H9 (cell line): Measurements from ENCODE around the gene KIF26B. TPM values are rescaled to one million over a fixed set of nuclear protein-coding genes. Genes with fewer than 3 reads are reported as not detected.
A peak's percentile ranks its signal among the peaks of the same experiment; 100 is the strongest.

Source experiments
- DNase-seq: peaks from one replicate; pipeline ENCODE4 v3.0.0-alpha.2; 2017
- H2AFZ ChIP-seq: one replicate; pipeline ENCODE4 v1.6.1; 2013; ENCODE audit warnings: mild to moderate bottlenecking, low read length, control low read depth, moderate library complexity
- H2AK5ac ChIP-seq: 2 replicates; pipeline ENCODE4 v1.6.1; 2013; ENCODE audit warnings: low read length, control low read depth, mixed read lengths; ENCODE audit not compliant: insufficient read length
- H2BK120ac ChIP-seq: one replicate; pipeline ENCODE4 v1.6.1; 2013; ENCODE audit warnings: low read depth, mild to moderate bottlenecking, low read length, control low read depth, inconsistent platforms; ENCODE audit not compliant: poor library complexity, severe bottlenecking
- H2BK12ac ChIP-seq: 2 replicates; pipeline ENCODE4 v1.6.1; 2013; ENCODE audit warnings: low read length, control low read depth, mixed read lengths, low read depth; ENCODE audit not compliant: insufficient read length
- H2BK15ac ChIP-seq: 2 replicates; pipeline ENCODE4 v1.6.1; 2013; ENCODE audit warnings: low read depth, low read length, control low read depth
- H2BK20ac ChIP-seq: one replicate; pipeline ENCODE4 v1.6.1; 2013; ENCODE audit warnings: low read depth, mild to moderate bottlenecking, low read length, control low read depth, inconsistent platforms; ENCODE audit not compliant: poor library complexity, severe bottlenecking
- H2BK5ac ChIP-seq: 2 replicates; pipeline ENCODE4 v1.6.1; 2013; ENCODE audit warnings: low read length, control low read depth, mixed read lengths; ENCODE audit not compliant: insufficient read length
- H3K14ac ChIP-seq: 2 replicates; pipeline ENCODE4 v1.6.1; 2013; ENCODE audit warnings: low read length, control low read depth; ENCODE audit not compliant: insufficient read depth
- H3K18ac ChIP-seq: 2 replicates; pipeline ENCODE4 v1.6.1; 2013; ENCODE audit warnings: low read depth, mild to moderate bottlenecking, mixed read lengths, low read length, control low read depth; ENCODE audit not compliant: insufficient read length
- H3K23ac ChIP-seq: 2 replicates; pipeline ENCODE4 v1.6.1; 2013; ENCODE audit warnings: low read length, control low read depth, mixed read lengths, low read depth; ENCODE audit not compliant: insufficient read length
- H3K23me2 ChIP-seq: 2 replicates; pipeline ENCODE4 v1.6.1; 2013; ENCODE audit warnings: low read depth, mild to moderate bottlenecking, mixed read lengths, low read length, control low read depth; ENCODE audit not compliant: insufficient read length, poor library complexity, severe bottlenecking
- H3K27ac ChIP-seq: 2 replicates; pipeline ENCODE4 v1.5.1; 2013; ENCODE audit warnings: low read length, control low read depth, mixed read lengths, low read depth; ENCODE audit not compliant: insufficient read length
- H3K27me3 ChIP-seq: 2 replicates; pipeline ENCODE4 v1.6.1; 2013; ENCODE audit warnings: low read length, control low read depth, inconsistent platforms; ENCODE audit not compliant: insufficient read depth
- H3K4ac ChIP-seq: 2 replicates; pipeline ENCODE4 v1.6.1; 2013; ENCODE audit warnings: low read depth, mild to moderate bottlenecking, control low read depth, inconsistent platforms, low read length, moderate library complexity
- H3K4me1 ChIP-seq: 2 replicates; pipeline ENCODE4 v1.6.1; 2013; ENCODE audit warnings: low read length, control low read depth, inconsistent platforms; ENCODE audit not compliant: insufficient read depth
- H3K4me2 ChIP-seq: 2 replicates; pipeline ENCODE4 v1.6.1; 2013; ENCODE audit warnings: low read length, control low read depth, mixed read lengths; ENCODE audit not compliant: insufficient read length, insufficient read depth
- H3K56ac ChIP-seq: 2 replicates; pipeline ENCODE4 v1.6.1; 2013; ENCODE audit warnings: low read depth, mild to moderate bottlenecking, mixed read lengths, low read length, control low read depth; ENCODE audit not compliant: insufficient read length
- H3K79me1 ChIP-seq: 2 replicates; pipeline ENCODE4 v1.6.1; 2013; ENCODE audit warnings: low read depth, mild to moderate bottlenecking, moderate library complexity, low read length, control low read depth, inconsistent platforms; ENCODE audit not compliant: insufficient read depth, poor library complexity, severe bottlenecking
- H3K79me2 ChIP-seq: 2 replicates; pipeline ENCODE4 v1.6.1; 2013; ENCODE audit warnings: low read length, control low read depth, inconsistent platforms; ENCODE audit not compliant: insufficient read depth
- H3K9ac ChIP-seq: 2 replicates; pipeline ENCODE4 v1.6.1; 2013; ENCODE audit warnings: low read length, control low read depth, mixed read lengths; ENCODE audit not compliant: insufficient read length; ENCODE audit errors: extremely low read depth
- H3K9me3 ChIP-seq: one replicate; pipeline ENCODE4 v1.6.1; 2013; ENCODE audit warnings: low read depth, low read length, inconsistent platforms; ENCODE audit not compliant: control insufficient read depth
- H3T11ph ChIP-seq: one replicate; pipeline ENCODE4 v1.6.1; 2013; ENCODE audit warnings: mild to moderate bottlenecking, low read length, control low read depth, inconsistent platforms
- H4K20me1 ChIP-seq: one replicate; pipeline ENCODE4 v1.6.1; 2013; ENCODE audit not compliant: control insufficient read depth, insufficient read length, insufficient read depth
- H4K5ac ChIP-seq: 2 replicates; pipeline ENCODE4 v1.6.1; 2013; ENCODE audit warnings: low read depth, mild to moderate bottlenecking, mixed read lengths, low read length, control low read depth; ENCODE audit not compliant: insufficient read length
- H4K8ac ChIP-seq: replicated peaks from 2 replicates; pipeline ENCODE4 v1.6.1; 2013; ENCODE audit warnings: low read length, control low read depth, mixed read lengths, low read depth; ENCODE audit not compliant: insufficient read length
- H4K91ac ChIP-seq: 2 replicates; pipeline ENCODE4 v1.6.1; 2013; ENCODE audit warnings: low read depth, mild to moderate bottlenecking, moderate library complexity, mixed read lengths, low read length, control low read depth; ENCODE audit not compliant: insufficient read length
- H3K27ac Mint-ChIP-seq, 3 experiments: 2 replicates in 2 of 3; 3 replicates in 1 of 3; pipeline ENCODE4 v1.8.0; 2020 to 2021; ENCODE audit warnings: mixed read lengths in 3 of 3, mild to moderate bottlenecking in 1 of 3, moderate library complexity in 1 of 3
- H3K27me3 Mint-ChIP-seq: 2 replicates; pipeline ENCODE4 v1.8.0; 2021; ENCODE audit warnings: low read depth, mild to moderate bottlenecking, moderate library complexity, mixed read lengths
- H3K36me3 Mint-ChIP-seq, 3 experiments: 2 replicates in 2 of 3; 3 replicates in 1 of 3; pipeline ENCODE4 v1.8.0; 2020 to 2021; ENCODE audit warnings: low read depth in 3 of 3, mixed read lengths in 3 of 3; ENCODE audit not compliant: insufficient read depth in 1 of 3
- H3K4me1 Mint-ChIP-seq, 2 experiments: 2 replicates each; pipeline ENCODE4 v1.8.0; 2020; ENCODE audit warnings: mixed read lengths in 2 of 2
- H3K4me3 Mint-ChIP-seq, 2 experiments: 2 replicates in 1 of 2; 3 replicates in 1 of 2; pipeline ENCODE4 v1.8.0; 2020 to 2021; ENCODE audit warnings: mild to moderate bottlenecking in 2 of 2, mixed read lengths in 2 of 2, moderate library complexity in 1 of 2
- H3K9me3 Mint-ChIP-seq, 2 experiments: 2 replicates in 1 of 2; 3 replicates in 1 of 2; pipeline ENCODE4 v1.8.0; 2020; ENCODE audit warnings: mild to moderate bottlenecking in 2 of 2, mixed read lengths in 2 of 2, moderate library complexity in 1 of 2
- CTCF ChIP-seq: fragments of 200-600 bp; sonication (generic); conservative IDR thresholded peaks from 3 replicates; pipeline ENCODE4 v1.8.0; 2021; ENCODE audit warnings: antibody characterized with exemption, mild to moderate bottlenecking
- WGBS: extraction: QIAGEN DNeasy Blood & Tissue Kit; methylation state at CpG from one replicate; pipeline ENCODE4 v1.1.7; 2013; ENCODE audit warnings: missing lambda C conversion rate, low lambda C conversion rate, mixed read lengths; ENCODE audit not compliant: insufficient read length; ENCODE audit errors: extremely low coverage; 5-methylcytosine and 5-hydroxymethylcytosine counted together
- total RNA-seq: library from RNA; stranded (reverse); gene quantifications from 2 replicates; pipeline ENCODE4 v1.2.1, GENCODE V29; 2021

KIF26B gene
- total RNA-seq, 1 experiment from 2014 or later, result 0.13 TPM

- H2BK5ac ChIP-seq, result no peak overlapping the region
- H3K27ac ChIP-seq, result no peak overlapping the region
- no peak overlapping the region for H2AFZ ChIP-seq
- H3K23me2 ChIP-seq, result no peaks in the 10 kb centered on the region
- no peaks in the 10 kb centered on the region for H3K27me3 ChIP-seq
- peaks cover 5% of the 10 kb centered on the region for H3K27me3 Mint-ChIP-seq
- no peak overlapping the region for H2BK12ac ChIP-seq
- no peak overlapping the region for H3K4ac ChIP-seq
- no peak overlapping the region for H2AK5ac ChIP-seq
- DNase-seq, result no peak
- H2BK20ac ChIP-seq, result no peak overlapping the region
- no peak overlapping the region; the same call in 1 of the 2 replicates for H3K14ac ChIP-seq
- no peak overlapping the region for H3K4me2 ChIP-seq
- no peak overlapping the region for H3K56ac ChIP-seq
- no peaks in the 10 kb centered on the region for H3K79me1 ChIP-seq
- no peak for TF ChIP-seq CTCF
- no peaks in the 10 kb centered on the region for H3K79me2 ChIP-seq
- no peak overlapping the region for H3T11ph ChIP-seq
- H4K5ac ChIP-seq, result no peak overlapping the region
- no peak overlapping the region for H4K8ac ChIP-seq
- H3K4me1 Mint-ChIP-seq, result peaks cover 11 to 17% of the 10 kb centered on the region in 2 experiments
- no peaks in the 10 kb centered on the region for H3K36me3 Mint-ChIP-seq
- H3K4me3 Mint-ChIP-seq, result no peak overlapping the region
- WGBS, result no CpG with 5 or more reads among the region's 5 CpGs
- H2BK15ac ChIP-seq, result no peak overlapping the region
- H3K9me3 ChIP-seq, result no peaks in the 10 kb centered on the region
- no peak overlapping the region for H4K91ac ChIP-seq
- H3K23ac ChIP-seq, result no peak overlapping the region
- no peaks in the 10 kb centered on the region; the same call in 1 of the 2 replicates for H3K4me1 ChIP-seq
- no peak overlapping the region for H2BK120ac ChIP-seq
- no peaks in the 10 kb centered on the region for H3K9me3 Mint-ChIP-seq
- H3K27ac Mint-ChIP-seq, result peak overlapping the region in 1 of 3 experiments; percentile 3; a peak in 1 of 7 replicates
- no peaks in the 10 kb centered on the region for H4K20me1 ChIP-seq
- no peak overlapping the region for H3K18ac ChIP-seq
- no peak overlapping the region for H3K9ac ChIP-seq
Observed at GRCh38 chr1:245558069-245558468, 403.3 kb downstream of the KIF26B start.
